EL (cell line): ENCODE measurements around the gene GABBR2.
A peak's percentile ranks its signal among the peaks of the same experiment; 100 is the strongest.

Experiments
- DNase-seq: peaks from one replicate; pipeline ENCODE4 v3.0.0-alpha.2; 2016

Gene GABBR2

GRCh38 chr9:98332405-98332831 is 376.3 kb downstream of the GABBR2 start:
- no peak for DNase-seq

- DNase-seq = no peak
Measured at GRCh38 chr9:98331536-98332259, 377.0 kb downstream of the GABBR2 start.

DNA sequence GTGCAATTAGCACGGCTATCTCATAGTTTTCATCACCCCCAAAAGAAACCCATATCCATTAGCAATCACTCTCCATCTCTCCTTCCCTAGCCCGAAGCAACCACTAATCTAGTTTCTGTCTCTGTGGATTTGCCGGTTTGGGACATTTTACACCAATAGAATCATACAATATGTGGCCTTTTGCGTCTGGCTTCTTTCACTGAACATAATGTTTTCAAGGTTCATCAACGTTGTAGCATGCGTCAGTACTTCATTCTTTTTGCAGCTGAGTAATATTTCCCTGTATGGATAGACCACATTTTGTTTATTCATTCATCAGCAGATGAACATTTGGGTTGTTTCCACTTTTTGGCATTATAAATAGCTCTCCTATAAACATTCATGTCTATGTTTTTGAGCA is 377.9 kb downstream of the GABBR2 start:
- DNase-seq = peak; percentile 67

DNA sequence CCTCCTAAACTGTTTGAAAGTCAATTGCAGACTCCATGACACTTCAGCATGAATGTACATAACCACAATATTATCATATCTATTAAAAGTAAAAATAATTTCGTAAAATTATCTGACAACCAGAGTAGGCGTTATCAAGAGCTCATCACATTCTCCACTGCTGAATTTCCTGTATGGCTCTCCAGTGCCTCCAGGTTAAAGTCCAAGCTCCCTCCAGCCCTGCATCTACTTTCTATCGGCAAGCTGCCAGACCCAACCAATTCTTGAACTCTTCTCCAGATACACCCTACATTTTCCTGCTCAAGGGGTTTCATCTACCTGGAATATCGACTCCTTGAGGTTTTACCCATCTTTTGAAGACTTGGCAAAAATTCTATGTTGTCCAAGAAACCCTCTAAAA is 378.8 kb downstream of the GABBR2 start:
- DNase-seq = no peak

GRCh38 chr9:98329281-98329680 is 379.5 kb downstream of the GABBR2 start:
- no peak for DNase-seq

GRCh38 chr9:98328770-98329169 is 380.0 kb downstream of the GABBR2 start:
- no peak for DNase-seq

DNA sequence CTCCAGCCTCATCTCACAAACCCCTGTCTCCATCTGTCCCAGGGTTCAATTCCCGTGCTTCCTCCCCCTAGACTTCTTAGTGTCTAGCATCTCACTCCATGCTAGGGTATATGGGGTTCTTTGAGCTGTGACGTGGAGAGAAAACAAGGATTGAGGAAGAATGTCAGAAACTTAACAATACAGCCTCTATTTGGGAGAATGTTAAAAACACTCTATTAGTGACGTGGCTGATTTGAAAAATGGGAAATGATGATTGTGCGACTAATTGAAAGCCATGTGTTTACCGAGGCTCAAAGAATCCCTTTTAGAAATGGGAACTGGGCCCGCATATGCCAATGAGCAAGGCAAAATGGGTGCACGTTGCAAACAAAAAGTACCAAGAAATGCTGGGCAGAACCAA is 380.6 kb downstream of the GABBR2 start:
- DNase-seq = no peak

DNA sequence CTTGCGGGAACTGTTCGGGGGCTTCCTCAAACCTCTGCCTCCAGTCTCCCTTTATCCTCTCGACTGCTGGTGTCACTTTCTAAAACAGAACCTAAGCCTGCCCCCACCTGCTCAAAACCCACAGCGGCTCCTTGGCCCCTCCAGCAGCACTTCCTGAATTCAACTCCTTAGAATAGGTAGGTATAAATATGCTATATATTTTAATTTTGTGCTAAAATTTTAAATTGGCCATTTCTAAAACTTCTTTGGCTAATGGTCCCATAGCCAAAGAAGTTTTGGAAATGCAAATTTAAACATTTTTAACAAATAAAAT is 381.5 kb downstream of the GABBR2 start:
- no peak for DNase-seq

GRCh38 chr9:98326459-98327248 is 382.1 kb downstream of the GABBR2 start:
- DNase-seq = peak; percentile 14

DNA sequence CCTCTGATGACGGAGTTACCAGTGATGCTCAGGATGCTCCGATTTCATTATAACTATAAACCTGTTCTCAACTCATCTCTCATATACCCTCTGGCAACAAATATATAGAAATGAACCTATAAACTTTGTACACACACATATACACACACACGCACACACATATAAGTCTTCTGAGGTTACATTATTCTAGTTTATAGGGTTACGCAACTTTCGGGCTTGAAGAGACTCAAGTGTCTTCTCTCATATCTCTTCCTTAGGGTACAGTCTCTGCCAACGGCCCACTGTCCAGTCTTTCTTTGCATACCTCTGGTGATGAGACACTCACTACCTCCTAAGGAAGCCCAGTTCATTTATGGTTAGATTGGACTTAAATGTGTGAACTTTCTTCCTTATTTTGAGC is 383.9 kb downstream of the GABBR2 start:
- no peak for DNase-seq

- DNase-seq = no peak
Measured at GRCh38 chr9:98323831-98324135, 385.0 kb downstream of the GABBR2 start.

GRCh38 chr9:98323051-98323830 is 385.5 kb downstream of the GABBR2 start:
- no peak for DNase-seq

GRCh38 chr9:98321269-98321668 is 387.5 kb downstream of the GABBR2 start:
- DNase-seq = no peak

DNA sequence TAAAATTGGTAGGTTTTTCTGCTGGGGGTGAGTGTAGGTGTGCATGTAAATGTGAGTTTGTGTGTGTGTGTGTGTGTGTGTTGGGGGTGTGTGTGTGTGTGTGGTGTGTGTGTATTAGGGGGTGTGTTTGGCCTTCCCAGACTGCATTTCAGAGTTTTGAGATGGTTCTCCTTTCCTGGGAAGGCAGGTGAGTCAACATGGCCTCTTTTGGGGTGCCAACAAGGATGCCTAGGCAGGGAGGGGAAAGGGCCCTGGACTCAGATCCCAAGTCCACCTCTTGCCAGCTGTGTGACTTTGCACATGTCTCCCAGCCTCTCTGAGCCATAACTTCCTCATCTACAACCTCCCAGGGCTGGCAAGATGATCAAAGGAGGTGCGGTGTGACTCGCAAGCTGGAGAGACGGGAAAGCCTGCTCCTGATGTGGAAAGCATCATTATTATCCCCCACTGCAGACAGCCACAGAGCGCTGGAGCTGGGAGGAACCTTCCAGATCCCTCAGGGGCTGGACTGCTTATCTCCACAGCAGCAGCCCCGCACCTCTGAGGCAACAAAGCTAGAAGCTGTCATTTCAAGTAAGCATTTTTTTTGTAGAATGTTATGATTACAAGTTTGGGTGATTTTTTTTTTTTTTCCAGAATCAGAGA is 389.8 kb downstream of the GABBR2 start:
- peak; percentile 10 for DNase-seq

GRCh38 chr9:98318041-98318790 is 390.5 kb downstream of the GABBR2 start:
- DNase-seq = no peak

GRCh38 chr9:98317134-98317857 is 391.4 kb downstream of the GABBR2 start:
- peak; percentile 67 for DNase-seq

DNA sequence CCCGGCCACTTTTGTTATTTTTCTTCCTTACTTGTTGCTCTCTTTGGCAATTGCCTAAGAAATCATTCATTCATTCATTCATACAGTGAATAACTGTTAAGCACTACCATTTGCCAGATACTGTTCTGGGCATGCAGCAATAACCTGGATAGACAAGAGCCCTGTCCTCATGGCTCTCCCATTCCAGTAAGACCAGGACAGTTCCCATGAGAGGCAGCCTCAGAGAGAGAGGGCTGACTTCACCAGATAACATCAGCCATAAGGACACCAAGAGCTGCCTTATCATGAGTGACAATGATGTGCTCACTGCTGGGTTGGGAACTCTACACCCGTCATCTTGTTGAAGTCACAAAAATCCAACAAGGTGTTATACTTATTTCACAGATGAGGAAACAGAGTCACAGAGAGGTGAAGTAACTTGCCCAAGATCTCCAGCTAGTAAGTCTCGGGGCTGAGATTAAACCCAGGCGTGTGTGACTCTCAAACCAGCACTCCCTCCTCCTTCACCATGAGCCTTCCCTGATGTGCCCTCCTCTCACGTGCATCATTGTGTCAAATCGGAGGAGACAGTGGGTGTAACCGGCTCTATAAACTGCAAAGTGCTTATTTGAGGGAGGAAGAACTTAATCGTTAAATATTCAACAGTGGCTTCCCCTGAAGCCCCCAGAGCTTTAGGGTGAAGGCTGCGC is 392.1 kb downstream of the GABBR2 start:
- no peak for DNase-seq

DNA sequence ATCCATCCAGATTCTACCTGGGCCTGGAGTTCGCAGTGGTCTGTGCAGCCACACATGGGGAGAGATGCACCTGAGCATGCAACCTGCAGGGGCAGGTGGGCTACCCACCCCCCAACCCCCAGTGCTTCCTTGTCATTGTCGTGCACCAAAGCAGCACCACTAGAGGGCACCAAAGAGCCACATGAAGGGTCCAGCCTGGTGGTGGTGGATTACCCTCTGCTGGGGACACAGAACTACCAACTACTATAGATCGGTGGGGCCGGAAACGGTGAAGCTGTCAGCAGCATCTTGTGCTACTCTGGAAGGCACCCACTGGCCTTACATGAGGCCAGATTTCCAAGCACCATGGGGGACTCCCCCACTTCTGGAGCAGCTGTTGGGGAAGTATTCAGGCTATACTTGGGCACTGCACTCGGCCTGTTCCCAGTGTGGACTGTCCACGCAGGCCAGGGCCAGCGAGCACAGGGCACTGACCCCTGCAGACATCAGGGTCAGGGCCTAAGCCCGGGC is 393.1 kb downstream of the GABBR2 start:
- peak; percentile 85 for DNase-seq

DNA sequence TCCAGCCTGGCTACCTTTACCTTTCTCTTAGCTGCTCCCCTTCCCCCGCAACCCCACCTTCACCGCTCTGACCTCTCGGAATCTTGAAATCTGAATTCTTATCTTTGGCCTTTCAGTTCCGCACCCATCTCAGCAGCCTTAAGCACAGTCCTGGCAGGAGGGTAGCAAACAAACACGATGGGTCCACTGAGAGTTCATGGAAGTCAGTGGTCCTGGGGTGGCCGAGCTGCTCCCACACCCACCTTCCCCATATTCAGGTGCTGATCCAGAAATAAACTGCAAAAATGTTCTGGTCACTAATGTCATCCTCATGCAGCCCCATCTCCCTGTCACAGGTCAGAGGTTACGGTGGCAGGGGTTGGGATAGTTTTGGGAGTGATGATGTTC is 393.7 kb downstream of the GABBR2 start:
- DNase-seq = no peak

DNA sequence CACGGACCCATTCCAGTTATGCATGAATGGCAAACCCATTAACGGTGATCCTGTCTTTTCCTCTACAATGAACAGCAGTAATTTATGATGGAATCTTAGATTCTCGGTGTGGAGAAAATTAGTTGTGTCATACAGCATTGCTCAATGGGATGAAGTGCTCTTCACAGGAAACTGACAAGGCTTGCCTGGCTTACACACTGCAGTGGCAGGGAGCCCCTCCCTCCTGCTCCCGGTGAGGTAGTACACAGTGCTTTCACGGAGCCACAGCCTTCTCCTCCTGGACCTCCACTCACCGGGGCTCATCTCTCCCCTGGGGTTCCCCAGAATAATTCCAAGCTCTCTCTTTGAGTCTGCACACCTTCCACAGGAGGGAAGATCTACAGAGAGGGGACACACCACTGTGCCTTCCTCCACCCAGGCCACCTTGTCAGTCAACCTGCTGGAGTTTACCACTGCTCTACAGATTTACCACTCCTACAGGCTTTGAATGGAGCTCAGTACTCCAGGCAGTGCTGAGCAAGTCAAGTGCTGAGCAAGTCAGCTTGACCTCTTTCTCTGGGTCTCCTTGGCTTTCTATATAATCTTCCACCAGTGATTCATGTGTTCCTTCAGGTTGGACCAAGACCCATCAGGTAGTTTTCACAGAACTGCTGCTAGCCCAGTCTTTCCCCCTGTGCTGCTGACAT is 394.2 kb downstream of the GABBR2 start:
- peak; percentile 36 for DNase-seq

- DNase-seq = no peak
Measured at GRCh38 chr9:98312365-98312764, 396.4 kb downstream of the GABBR2 start.
